ENCODE measurements around the gene DAB1.

The DAB1 gene

DNA sequence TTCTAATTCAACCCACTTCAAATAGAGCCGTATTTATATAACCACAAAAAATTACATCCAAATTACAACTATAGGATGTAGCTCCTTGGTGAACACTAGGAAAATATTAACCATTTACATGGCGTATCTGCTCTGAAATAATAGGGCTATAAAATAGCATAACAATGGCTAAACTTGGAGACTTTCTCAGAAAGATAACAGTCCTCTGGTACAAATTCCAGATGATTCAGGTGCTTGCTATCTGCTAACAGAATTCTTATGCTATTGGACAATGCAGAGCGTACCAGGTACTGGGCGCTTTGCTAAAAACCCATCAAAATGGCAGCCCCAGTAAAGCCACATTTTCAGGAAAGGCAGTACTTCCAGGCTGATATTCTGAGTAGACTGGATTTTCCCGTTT lies 248.4 kb downstream of the DAB1 start:
- TF ChIP-seq, protein P1, sequence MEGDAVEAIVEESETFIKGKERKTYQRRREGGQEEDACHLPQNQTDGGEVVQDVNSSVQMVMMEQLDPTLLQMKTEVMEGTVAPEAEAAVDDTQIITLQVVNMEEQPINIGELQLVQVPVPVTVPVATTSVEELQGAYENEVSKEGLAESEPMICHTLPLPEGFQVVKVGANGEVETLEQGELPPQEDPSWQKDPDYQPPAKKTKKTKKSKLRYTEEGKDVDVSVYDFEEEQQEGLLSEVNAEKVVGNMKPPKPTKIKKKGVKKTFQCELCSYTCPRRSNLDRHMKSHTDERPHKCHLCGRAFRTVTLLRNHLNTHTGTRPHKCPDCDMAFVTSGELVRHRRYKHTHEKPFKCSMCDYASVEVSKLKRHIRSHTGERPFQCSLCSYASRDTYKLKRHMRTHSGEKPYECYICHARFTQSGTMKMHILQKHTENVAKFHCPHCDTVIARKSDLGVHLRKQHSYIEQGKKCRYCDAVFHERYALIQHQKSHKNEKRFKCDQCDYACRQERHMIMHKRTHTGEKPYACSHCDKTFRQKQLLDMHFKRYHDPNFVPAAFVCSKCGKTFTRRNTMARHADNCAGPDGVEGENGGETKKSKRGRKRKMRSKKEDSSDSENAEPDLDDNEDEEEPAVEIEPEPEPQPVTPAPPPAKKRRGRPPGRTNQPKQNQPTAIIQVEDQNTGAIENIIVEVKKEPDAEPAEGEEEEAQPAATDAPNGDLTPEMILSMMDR (conservative IDR thresholded peaks at IDR 0.05), result no peak
- no peak overlapping the region for H3K27ac ChIP-seq

DNA sequence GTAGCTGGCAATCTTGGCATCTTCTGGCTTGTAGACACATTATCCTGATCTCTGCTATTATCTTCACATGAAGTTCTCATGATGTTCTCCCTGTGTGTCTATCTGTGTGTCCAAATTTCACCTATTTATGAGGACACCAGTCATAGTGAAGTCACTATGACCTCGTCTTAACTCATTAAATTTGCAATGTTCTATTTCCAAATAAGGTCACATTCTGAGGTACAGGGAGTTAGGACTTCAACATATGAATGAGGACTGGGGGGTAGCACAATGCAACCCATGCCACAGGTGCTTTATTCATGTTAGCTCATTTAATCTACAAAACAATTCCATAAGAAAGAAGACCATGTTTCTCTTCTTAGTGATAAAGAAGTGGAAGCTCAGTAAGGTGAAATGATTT lies 251.8 kb downstream of the DAB1 start:
- no peak overlapping the region for H3K27ac ChIP-seq
- TF ChIP-seq, protein P1 (conservative IDR thresholded peaks at IDR 0.05), result no peak

DNA sequence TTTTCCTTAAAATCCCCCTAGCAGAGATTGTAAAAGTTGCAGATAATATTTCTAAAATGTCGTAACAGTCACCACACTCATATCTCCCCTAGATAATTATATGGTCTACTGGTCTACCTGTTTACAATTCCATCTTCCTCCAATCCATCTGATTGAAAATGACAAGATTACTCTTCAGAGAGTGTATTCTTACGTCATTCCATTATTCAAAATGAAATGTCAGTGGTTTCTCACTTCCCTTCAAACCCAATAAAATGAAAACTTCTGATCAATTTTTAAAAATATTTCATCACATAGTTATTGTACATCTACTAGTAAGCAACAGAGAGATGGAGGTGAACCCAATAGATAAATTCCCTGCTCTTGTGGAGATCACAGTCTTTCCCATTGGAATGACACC lies 255.9 kb downstream of the DAB1 start:
- no peak overlapping the region for H3K27ac ChIP-seq
- TF ChIP-seq, protein P1 (conservative IDR thresholded peaks at IDR 0.05), result no peak

DNA sequence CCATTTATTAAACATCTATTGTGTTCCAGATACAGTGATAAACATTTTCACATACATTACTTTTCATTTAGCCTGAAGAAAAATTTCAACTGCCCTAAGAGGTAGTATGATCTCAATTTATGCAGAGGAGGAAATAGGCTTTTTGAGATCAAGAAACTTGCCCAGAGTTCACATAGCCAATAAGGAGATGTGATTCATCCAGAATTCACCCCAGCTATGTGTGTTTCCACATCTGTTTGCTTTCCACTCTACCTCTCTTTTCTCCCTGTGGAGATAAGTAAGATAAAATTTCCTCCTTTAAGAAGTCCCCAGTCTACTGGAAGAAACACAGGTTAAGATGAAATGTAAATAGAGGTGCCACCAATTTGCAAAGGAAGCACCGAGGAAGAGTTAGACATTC lies 258.3 kb downstream of the DAB1 start:
- TF ChIP-seq, protein P1 (conservative IDR thresholded peaks at IDR 0.05), result no peak

DNA sequence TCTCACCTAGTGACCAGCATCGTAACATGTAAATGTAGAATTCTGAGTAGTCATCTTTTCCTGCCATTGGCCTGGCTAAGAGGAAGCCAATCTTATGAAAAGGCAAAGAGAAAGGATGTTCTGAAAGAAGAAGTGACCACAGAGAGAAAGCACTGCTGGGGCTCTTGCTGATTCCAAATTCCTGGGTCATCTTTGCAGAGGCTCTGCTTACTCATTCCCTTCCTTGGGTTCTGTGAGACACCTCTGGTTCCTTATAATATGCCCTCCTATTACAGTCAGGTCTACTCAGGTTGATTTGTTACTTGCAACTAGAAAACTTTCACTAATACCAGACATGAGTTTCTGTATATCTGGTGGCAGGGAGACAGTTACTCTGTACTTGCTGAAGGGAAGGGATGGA lies 259.3 kb downstream of the DAB1 start:
- TF ChIP-seq, protein P1 (conservative IDR thresholded peaks at IDR 0.05), result no peak
- H3K27ac ChIP-seq, result no peak overlapping the region

More for the DNA sequence above, 258.3 kb downstream of the DAB1 start:
- H3K27ac ChIP-seq, result no peak overlapping the region

DNA sequence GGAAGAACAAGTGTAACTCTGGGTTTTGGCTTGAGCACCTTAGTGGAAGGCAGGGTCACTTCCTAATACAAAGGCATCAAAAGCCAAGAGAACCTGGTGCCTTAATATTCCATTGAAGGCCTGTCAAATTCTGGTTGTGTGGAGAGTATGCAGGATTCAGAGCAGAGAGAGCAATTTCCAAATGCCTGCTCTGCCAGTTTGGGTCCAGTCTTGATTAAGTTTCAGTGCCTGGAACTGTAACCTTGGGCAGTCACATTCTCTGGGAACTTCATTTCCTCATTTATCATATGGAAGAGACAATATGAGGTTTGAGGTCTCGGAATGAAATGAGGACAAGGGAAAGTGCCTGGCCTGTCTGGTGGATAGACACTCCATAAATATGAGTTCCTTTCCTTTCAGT lies 260.1 kb downstream of the DAB1 start:
- TF ChIP-seq, protein P1 (conservative IDR thresholded peaks at IDR 0.05), result no peak
- no peak overlapping the region for H3K27ac ChIP-seq

DNA sequence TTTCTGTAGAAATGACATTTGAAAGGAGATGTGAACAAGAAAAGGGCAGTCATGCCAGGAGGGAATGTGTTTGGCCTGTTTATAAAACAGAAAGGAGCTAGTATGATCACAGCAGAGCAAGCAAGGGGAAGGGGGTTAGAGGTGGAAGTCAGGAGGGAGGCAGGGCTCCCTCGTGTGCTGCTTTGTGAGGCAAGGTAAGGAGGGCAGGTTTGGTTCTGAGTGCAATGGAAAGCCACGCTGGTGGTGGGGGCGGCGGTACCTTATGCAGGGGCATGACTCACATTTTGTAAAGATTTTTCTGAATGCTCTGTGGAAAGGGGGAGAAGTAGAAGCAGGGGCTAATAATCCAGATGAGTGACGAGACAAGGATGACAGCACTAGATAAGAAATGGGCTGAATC lies 260.5 kb downstream of the DAB1 start:
- H3K27ac ChIP-seq, result peak overlapping the region; percentile 41
- TF ChIP-seq, protein P1 (conservative IDR thresholded peaks at IDR 0.05), result no peak

All from VCaP (cell line).